ENCODE data around the gene NEK9.
"Not testable (repeated sequence)": the region's sequence is repeated elsewhere in the genome, so short reads cannot be mapped to it uniquely, and the experiment has no call there.

The NEK9 gene

GRCh38 chr14:75067765-75068164 lies 59.1 kb downstream of the NEK9 start:
- not testable (repeated sequence) for DNase-seq (ENCODE audit: low read depth in 1 of 2, low spot score in 1 of 2)

DNA sequence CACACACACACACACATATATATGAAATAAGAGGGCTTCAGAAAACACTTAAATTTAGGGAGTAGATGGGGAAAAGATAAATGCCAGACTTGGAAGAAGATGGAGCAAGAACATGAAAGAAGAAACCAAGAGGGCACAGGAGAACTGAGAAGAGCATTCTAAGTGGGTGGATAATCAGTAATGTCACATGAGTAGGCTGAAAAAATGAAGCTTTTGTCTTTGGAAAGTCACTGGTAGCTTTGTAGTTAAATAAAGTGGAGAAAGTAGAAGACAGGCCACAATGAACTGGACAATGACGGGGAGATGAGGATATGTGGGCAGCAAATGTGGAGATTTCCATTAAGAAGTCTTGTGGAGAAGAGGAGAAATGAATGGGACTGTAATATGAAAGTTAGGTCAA lies 59.6 kb downstream of the NEK9 start:
- no peak for DNase-seq (ENCODE audit: low read depth in 1 of 2, low spot score in 1 of 2)

DNA sequence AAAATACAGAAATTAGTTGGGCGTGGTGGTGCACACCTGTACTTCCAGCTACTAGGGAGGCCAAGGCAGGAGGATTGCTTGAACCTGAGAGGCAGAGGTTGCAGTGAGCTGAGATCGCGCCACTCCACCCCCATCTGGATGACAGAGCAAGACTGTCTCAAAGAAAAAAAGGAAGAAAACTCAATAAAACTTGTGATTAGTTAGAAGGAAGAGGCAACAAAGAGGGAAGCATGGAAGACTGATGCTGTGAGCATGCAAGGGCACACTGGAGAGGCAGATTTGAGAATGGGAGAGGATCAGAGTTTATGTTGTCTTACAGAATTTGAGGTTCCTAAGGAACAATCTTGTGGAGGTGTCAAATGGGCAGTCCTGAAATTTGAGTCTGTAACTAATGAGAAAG lies 60.2 kb downstream of the NEK9 start:
- no peak for DNase-seq (ENCODE audit: low read depth in 1 of 2, low spot score in 1 of 2)

DNA sequence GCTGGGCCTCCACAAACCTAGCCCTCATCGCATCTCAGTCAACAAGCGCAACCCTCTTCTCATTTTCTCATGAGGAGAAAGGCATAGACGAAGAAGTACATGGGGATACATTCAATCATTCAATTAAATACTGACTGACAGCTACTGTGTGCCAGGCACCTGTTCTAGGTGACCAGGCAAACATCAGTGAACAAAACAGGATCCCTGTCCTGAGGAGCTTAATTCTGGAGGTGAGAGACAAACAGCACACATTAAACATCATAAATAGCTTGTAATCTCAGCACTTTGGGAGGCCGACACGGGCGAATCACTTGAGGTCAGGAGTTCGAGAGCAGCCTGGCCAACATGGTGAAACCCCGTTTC lies 62.7 kb downstream of the NEK9 start:
- no peak for DNase-seq (ENCODE audit: low read depth in 1 of 2, low spot score in 1 of 2)

- DNase-seq (ENCODE audit: low read depth in 1 of 2, low spot score in 1 of 2) = peak; percentile 87 to 89
These were observed 63.2 kb downstream of the NEK9 start, which contains the start of gene ACYP1 for GRCh38 chr14:75063491-75064204. ACYP1 (minus strand) TSS chr14:75064024; CDS start chr14:75063553, 471 bp downstream.

GRCh38 chr14:75063013-75063412 lies 63.8 kb downstream of the NEK9 start:
- DNase-seq (ENCODE audit: low read depth in 1 of 2, low spot score in 1 of 2) = no peak

GRCh38 chr14:75060420-75060819 lies 66.4 kb downstream of the NEK9 start:
- DNase-seq (ENCODE audit: low read depth in 1 of 2, low spot score in 1 of 2) = no peak

GRCh38 chr14:75059642-75060041 lies 67.2 kb downstream of the NEK9 start:
- DNase-seq (ENCODE audit: low read depth in 1 of 2, low spot score in 1 of 2) = no peak

- no peak for DNase-seq (ENCODE audit: low read depth in 1 of 2, low spot score in 1 of 2)
These were observed 72.4 kb downstream of the NEK9 start for GRCh38 chr14:75054421-75054820.

GRCh38 chr14:75053396-75054291 lies 73.2 kb downstream of the NEK9 start:
- DNase-seq (ENCODE audit: low read depth in 1 of 2, low spot score in 1 of 2) = no peak

DNA sequence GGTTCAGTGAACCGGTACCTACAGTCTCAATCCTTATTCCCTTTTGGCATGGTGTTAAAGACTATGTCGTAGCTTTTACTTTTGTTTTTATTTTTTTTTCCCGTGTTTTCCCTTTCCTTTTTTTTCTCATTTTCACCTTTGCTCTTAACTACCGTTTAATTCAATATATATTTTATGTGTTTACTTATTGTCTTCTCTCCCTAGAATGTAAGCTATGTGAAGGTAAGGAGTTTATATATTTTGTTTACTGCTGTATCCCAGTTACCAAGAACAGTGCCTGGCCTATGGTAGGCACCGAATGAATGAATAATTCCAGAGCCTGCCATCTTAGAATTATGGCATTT lies 75.3 kb downstream of the NEK9 start:
- no peak for DNase-seq (ENCODE audit: low read depth in 1 of 2, low spot score in 1 of 2)

- DNase-seq (ENCODE audit: low read depth in 1 of 2, low spot score in 1 of 2) = peak; percentile 56 to 68
These were observed 75.8 kb downstream of the NEK9 start, which contains the start of gene MLH3 for GRCh38 chr14:75050852-75051555. MLH3 (minus strand) TSS chr14:75051467; CDS start chr14:75049655, 1,812 bp downstream.

DNA sequence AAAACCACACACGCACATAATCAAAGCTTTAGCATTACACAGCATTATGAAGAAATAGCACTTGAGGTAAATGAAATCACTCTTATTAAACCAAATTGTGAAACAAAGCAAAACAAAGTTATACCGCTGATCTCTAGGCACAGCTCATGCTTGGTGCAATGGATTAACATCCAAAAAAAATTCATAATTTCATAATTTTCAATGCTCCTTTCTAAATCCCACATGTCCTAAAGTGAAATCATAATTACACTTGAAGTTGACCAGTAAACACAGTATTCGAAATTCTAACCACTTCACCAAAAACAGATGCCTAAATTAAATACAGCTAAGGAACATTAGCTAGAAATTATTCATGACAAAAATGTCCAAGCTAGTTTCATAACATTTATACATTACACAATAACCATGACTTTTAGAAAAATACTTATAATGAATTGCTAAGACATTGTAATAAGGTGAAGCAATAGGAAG lies 77.1 kb downstream of the NEK9 start:
- DNase-seq (ENCODE audit: low read depth in 1 of 2, low spot score in 1 of 2) = no peak

DNA sequence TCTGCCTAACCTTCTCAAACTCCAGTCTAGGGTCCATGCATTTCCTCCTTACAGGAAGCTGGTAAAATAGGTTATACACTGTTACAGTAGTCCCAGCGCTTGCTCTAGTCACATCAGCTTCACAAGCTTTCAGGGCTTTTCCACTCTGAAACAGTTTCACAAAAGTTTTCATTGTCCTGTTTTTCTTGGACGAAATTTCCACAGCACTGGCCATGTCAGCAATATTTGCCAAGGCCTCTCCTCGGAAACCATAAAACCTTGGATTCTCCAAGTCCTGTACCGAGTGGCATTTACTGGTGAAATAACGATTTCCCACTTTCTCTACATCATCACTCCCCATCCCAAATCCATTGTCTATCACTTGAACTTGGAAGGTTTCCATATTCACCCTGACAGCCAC lies 77.7 kb downstream of the NEK9 start:
- DNase-seq (ENCODE audit: low read depth in 1 of 2, low spot score in 1 of 2) = no peak

- DNase-seq (ENCODE audit: low read depth in 1 of 2, low spot score in 1 of 2) = no peak
These were observed 78.7 kb downstream of the NEK9 start for GRCh38 chr14:75048101-75048500.

GRCh38 chr14:75047506-75047905 lies 79.3 kb downstream of the NEK9 start:
- DNase-seq (ENCODE audit: low read depth in 1 of 2, low spot score in 1 of 2) = no peak

GRCh38 chr14:75046899-75047298 lies 79.9 kb downstream of the NEK9 start:
- no peak for DNase-seq (ENCODE audit: low read depth in 1 of 2, low spot score in 1 of 2)

- no peak for DNase-seq (ENCODE audit: low read depth in 1 of 2, low spot score in 1 of 2)
These were observed 80.6 kb downstream of the NEK9 start for GRCh38 chr14:75046275-75046674.

DNA sequence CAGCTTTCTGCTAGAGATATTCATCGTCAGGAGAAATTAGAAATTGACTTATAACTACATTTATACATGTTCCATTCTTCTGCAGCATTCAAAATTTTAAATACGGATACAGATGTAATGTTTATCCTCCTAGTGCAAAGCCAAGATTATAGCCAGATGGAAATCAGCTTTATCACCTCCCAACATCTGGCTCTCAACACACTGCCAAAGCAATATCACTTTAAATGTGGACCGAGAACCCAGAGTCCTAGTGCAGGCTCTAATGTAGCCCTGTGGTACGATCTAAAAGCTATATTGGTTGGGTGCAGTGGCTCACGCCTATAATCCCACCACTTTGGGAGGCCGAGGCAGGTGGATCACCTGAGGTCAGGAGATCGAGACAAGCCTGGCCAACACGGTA lies 82.1 kb downstream of the NEK9 start:
- DNase-seq (ENCODE audit: low read depth in 1 of 2, low spot score in 1 of 2) = no peak

DNA sequence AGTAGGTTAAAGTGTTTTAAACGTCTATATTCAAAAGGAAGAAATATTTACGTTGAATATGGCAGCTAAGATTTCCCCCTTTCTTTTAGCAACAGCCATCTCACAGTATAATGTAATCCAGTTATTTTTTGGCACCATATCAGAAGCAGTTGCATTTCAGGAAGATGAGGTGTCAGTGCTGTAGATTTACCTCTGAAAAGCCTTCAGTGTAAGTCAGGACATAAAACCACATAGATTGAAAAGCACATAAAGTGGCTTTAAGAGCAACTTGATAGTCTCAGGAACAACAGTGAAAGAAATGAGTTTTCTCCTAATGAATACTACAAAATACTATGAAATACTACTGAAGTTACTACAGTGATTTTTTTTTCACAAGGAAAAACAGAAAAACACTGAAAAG lies 82.5 kb downstream of the NEK9 start:
- DNase-seq (ENCODE audit: low read depth in 1 of 2, low spot score in 1 of 2) = no peak

DNA sequence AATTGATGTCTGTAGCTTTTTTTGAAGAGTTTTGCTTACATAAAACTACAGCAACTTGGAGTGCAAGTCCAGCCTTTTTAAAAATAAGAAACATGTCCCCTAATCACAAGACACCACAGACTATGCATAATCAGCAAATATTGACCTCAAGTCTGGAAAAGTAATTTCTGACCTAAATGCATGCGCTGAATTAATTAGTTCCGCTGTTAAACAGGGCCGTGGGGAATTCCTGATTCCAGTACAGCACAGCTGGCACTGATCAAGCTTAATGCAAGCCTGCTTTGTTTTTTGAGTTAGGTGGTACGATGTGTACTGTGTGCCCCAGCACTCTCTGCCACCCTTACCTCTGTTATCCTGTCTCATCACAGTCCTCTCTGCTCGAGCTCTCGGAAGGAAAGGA lies 84.8 kb downstream of the NEK9 start:
- DNase-seq (ENCODE audit: low read depth in 1 of 2, low spot score in 1 of 2) = no peak

GRCh38 chr14:75041613-75042012 lies 85.2 kb downstream of the NEK9 start:
- DNase-seq (ENCODE audit: low read depth in 1 of 2, low spot score in 1 of 2) = no peak

Data from activated CD4-positive, alpha-beta T cell treated with anti-CD3 and anti-CD28 coated beads, Interleukin-2, amount 50 U/mL, for 24 hours (primary cell).